GM19455 (cell line): ENCODE results near the gene PPIF.
"Not testable (repeated sequence)": the region's sequence is repeated elsewhere in the genome, so short reads cannot be mapped to it uniquely, and the experiment has no call there.

ENCODE experiments used
- ATAC-seq: cut with Tn5 transposase; IDR thresholded peaks from one replicate; pipeline ENCODE4 v1.9.1; 2021; ENCODE audit not compliant: unreplicated experiment

Gene PPIF

DNA sequence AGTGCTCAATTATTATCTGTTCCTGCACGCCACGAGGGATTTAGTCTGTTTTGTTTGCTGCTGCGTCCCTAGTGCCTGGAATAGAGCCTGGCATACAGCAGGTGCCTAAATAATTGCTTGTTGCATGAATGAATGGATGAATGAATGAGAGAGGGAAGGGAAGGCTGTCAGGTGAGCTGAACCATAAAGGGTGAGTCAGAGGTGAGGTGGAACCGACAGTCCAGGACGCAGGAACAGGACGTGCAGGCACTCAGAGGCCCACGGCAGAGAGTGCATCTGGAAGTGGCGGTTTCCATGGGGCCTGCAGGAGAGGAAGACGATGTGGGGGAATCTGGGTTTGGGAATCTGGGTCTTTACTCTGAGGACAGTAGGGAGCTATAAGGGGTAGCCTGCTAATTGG, 17.7 kb upstream of the PPIF start:
- ATAC-seq: no peak

DNA sequence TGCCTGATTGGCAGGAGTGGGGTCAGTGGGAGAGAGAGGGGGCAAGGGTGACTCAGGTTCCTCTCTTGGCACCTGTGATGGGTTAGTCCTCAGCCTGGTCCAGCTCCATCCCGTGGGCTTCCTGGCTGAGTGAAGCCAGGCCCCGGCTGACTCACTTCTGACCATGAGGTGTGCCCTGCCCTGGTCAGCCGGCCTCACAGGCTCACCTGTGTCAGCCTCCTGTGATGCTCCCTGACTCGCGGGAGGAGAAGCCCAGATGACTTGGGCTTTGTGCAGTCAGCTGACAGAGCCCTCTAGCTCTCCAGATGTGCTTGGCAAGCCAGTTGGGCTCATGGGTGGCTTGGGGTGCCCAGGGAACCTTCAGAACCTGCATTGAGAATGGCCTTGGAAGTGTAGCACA, 16.0 kb upstream of the PPIF start:
- ATAC-seq: no peak

GRCh38 chr10:79331709-79332108, 15.6 kb upstream of the PPIF start:
- peak; percentile 60 for ATAC-seq

GRCh38 chr10:79332610-79333315, 14.5 kb upstream of the PPIF start:
- ATAC-seq: not testable (repeated sequence)

- ATAC-seq: no peak
Observed at GRCh38 chr10:79333513-79333912, 13.8 kb upstream of the PPIF start.

- ATAC-seq: no peak
Observed at GRCh38 chr10:79334573-79334972, 12.7 kb upstream of the PPIF start.

DNA sequence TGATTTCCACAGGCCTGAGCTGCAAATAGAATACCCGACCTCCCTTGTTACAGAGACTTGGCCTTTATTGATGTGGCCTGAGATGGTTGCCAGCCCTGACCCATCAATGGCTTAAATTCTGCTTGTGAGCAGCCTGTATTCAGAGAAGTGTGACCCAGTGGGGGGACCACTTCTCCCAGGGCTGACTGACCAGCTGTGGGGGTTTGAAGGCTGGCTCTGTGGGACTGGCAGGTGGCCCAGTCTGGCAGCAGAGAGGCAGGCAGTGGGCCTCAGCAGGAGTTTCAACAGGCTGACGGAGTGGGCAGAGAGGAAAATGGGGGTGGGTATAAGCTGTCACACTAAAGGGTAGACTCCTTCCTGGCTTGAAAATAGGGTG, 12.2 kb upstream of the PPIF start:
- ATAC-seq: no peak

- no peak for ATAC-seq
Observed at GRCh38 chr10:79335470-79336235, 11.6 kb upstream of the PPIF start.

DNA sequence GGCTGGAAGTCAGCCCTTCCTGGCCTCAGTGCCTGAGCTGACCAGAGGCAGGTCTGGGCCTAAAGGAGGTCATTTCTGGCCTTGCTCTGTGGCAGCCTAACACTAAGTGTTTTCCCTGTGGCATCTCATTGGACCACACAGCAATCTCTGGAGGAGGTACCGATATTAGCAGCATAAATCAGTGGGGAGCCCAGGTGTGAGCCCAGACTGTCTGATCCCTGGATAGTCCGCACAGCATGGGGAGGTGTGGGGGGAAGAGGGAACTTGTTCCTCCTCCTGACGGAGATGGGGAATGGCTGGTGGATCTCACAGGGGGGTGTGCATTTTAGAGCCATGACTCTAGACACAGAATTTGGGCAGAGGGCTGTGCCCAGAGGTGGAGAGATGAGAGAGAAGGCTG, 11.0 kb upstream of the PPIF start:
- no peak for ATAC-seq

DNA sequence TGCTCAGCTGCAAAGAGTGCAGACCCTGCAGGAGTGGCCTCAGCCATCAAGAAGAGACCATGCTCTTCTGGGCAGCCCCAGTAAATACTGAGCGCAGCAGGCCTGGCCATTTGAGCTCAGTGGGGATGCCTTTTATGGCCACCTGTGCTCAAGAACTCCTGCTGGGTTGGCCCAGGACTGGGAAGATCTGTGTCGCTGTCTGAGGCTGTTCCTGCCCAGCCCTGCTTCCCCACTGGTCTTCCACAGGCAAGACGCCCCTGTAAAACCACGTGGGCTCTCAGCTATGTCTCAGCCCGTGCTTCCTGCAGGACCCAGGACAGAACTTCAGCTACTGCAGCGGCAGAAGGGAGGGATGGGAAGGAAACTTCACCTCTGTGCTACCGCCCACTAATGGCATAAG, 10.5 kb upstream of the PPIF start:
- ATAC-seq: no peak

GRCh38 chr10:79337783-79338469, 9.3 kb upstream of the PPIF start:
- not testable (repeated sequence) for ATAC-seq

DNA sequence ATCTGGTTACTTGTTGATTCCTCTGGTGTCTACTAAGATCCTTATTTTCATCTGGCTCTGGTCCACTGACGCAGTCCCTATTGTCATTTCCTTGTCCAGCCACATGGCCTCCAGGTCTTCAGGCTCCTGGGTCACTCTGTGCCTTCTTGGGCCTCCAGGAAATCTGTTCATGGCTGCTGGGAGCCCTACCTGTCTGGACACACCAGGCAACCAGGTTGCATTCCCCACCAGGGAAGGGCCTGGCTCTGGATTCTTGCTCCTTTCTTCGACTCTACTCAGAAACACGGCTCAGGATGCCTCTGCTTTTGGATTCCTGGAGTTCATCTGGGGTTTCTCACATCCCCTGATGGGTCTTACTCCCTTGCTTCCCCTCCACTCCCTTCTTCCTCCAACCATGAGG, 8.0 kb upstream of the PPIF start:
- ATAC-seq: no peak

DNA sequence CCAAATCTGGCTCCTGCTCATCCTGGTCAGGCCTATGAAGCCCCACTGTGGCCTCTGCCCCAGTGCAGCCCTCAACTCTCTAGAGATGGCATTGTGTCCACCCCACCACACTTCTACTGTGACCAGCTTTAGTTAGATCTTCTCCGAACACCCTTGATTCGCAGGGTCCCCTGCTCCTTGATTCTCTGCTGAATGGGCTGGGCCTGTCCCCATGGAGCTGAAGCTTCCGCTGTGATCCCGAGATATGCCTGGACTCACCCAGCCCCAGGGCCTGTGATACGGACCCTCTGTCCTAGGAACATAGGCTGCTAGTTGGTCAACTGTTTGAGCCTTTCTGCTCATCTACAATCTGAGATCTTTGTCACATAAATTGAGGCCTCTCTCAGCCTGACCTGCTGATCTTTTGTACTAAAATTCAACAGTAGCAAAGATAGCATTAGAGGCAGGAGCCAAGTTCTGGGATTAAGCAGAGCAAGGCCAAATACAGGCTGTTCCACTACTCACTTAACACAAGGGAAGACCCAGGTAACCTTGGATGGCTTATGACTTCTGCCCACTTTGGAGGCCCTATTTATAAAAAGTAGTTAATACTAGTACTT, 6.5 kb upstream of the PPIF start:
- ATAC-seq: no peak

DNA sequence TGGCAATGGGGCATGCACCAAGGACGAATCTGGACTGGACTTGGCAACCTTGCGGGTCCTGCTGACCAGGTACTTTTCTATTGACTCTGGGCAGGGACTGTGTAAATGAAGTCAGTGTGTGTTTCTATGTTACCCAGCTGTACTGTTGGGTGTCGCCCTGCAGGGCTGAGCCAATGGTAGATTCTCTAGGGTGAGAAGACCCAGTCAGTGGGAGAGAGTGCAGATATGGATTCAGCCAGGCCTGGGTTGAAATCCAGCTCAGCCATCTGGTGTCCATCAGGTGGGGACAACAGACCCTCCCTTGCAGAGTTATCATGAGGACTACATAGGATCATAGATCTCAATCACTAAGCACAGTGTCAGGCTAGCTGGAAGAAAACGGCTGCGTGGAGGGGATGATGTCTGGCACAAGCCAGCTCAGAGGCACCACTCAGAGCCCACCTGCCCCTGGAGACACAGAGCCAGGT, 4.9 kb upstream of the PPIF start:
- no peak for ATAC-seq

DNA sequence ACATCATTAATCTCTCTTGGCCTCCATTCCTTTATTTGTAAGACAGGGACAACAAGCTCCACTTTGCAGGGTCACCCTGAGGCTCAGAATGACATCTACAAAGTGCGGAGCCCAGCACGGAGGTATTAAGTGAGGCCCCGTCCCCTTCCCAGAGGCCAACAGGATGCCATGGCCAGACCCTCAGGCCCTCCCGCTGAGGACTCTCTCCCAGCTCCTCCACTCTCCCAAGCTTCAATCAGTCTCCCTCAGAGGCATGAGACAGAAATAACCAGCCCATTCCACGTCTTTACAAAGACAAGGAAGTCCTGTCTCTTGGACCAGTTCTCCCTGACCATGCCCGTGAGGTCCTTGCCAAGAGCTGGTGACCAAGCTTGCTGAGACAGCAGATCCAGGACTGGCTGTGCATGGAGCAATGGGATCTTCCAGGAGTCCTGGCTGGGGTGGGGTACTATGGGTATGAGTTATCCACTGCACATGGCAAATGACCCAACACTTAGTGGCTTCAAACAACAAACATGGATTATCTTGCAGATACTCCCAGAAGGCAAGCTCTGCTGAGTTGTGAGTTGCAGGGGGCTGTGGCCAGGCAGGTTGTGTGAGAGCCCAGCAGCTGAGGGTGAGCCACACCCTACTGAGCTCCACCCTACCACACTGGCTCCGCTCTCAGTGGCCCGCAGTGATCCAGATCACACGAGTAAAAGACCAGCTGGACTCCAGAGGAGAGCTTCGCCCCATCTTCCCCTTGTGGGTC, 4.3 kb upstream of the PPIF start:
- no peak for ATAC-seq

DNA sequence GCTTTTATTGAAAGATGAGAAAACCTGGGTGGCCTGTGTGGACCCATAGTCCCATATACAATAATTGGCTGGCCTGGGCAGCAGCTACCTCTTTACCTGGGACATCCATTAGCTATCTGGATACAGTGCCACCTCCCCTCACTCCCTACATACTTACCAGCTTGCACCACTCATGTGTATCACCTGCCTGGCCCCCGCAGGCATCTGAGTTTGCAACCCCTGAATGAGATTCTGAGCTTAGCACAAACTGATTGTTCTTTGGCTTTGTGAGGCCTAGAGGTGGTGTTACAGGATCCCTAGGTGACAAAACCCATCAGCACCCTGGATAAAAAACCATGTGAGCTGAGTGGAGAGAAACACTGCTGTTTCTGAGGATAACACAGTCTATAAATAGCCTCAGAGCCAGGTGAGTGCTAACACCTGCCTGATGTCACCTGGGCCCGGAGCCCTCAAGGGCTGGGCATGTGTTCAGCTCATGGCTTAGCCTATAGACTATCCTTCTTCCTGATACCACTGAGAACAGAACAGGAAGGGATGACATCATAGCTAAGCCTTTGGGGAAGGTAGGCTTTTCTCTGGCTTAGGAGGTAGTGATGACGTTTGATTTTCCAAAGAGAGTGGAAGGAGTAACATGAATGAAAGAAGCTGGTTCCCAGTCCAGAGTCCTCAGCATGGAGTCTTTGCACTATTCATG, 2.6 kb upstream of the PPIF start:
- ATAC-seq: no peak

- no peak for ATAC-seq
Observed at GRCh38 chr10:79345241-79346011, 1.8 kb upstream of the PPIF start.

- no peak for ATAC-seq
Observed at GRCh38 chr10:79346012-79346340, 1.3 kb upstream of the PPIF start.

DNA sequence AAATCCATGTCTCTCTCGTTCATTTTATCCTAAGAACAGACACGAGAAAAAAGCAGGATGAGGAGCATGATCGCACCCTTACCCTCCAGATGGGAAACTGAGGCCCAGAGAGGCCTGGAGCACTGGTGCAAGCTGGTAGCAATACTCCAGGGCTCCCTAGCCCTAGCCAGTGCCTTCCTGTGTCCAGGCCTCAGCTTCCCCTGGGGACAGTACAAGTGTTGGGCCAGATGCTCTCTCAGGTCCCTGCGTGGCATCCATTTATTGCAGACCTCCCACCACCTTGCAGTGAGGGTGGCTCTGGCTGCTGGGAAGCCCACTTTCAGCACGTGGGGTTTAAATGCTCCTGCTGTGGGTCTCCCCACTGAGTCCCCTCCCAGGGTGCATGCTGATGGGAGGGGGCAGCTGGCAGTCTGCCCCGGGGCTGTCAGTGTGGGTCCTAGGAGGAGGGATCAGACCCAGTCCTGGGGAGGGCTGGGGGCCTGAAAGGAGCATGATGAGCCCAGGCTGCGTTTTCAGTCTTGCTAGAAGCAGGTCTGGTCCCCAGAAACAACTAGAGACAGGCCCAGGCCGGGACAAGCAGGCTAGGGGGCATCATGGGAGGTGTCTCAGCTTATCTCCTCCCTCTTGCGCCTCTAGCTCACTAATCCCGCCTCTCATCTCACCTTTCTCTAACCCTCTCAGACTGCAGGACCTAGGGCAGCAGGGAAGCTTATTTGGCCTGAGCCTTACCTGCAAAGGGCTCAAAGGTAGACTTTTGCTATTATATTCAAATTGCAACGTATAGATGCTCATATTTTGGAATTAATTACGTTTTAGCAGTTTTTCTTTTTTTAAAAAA, 662 bp upstream of the PPIF start:
- ATAC-seq: no peak
